KOPT-K1 (cell line): ENCODE data around the gene MMP24.
"Not testable (repeated sequence)": the region's sequence is repeated elsewhere in the genome, so short reads cannot be mapped to it uniquely, and the experiment has no call there.

ENCODE experiments used
- H3K27ac ChIP-seq: fragments of 200-600 bp; sonication (generic); 2 replicates; pipeline ENCODE4 v1.5.1; 2016; ENCODE audit warnings: antibody characterized with exemption, mild to moderate bottlenecking, low read depth, low read length; ENCODE audit not compliant: poor library complexity, severe bottlenecking
- H3K36me3 ChIP-seq: fragments of 200-600 bp; sonication (generic); 2 replicates; pipeline ENCODE4 v1.5.1; 2017; ENCODE audit warnings: antibody characterized with exemption, mild to moderate bottlenecking, low read length, moderate library complexity; ENCODE audit not compliant: insufficient read depth
- H3K9me3 ChIP-seq: fragments of 200-600 bp; sonication (generic); 2 replicates; pipeline ENCODE4 v1.5.1; 2017; ENCODE audit warnings: antibody characterized with exemption, low read length, mild to moderate bottlenecking; ENCODE audit not compliant: insufficient read depth, poor library complexity, severe bottlenecking

MMP24 gene

GRCh38 chr20:35238735-35239134 lies 12.2 kb downstream of the MMP24 start:
- Histone ChIP-seq H3K27ac (no peak overlapping the region), H3K36me3 (no peaks in the 10 kb centered on the region), H3K9me3 (no peaks in the 10 kb centered on the region)

GRCh38 chr20:35240083-35240810 lies 13.8 kb downstream of the MMP24 start:
- Histone ChIP-seq H3K27ac (no peak overlapping the region), H3K36me3 (no peaks in the 10 kb centered on the region), H3K9me3 (no peaks in the 10 kb centered on the region)

- H3K27ac ChIP-seq: no peak overlapping the region
- no peaks in the 10 kb centered on the region for H3K9me3 ChIP-seq
Observed at GRCh38 chr20:35240811-35241293, 14.4 kb downstream of the MMP24 start.

GRCh38 chr20:35243317-35243716 lies 16.8 kb downstream of the MMP24 start:
- no peak overlapping the region for H3K27ac ChIP-seq
- H3K36me3 ChIP-seq: no peaks in the 10 kb centered on the region
- no peaks in the 10 kb centered on the region for H3K9me3 ChIP-seq

More at GRCh38 chr20:35240811-35241293, 14.4 kb downstream of the MMP24 start:
- no peaks in the 10 kb centered on the region for H3K36me3 ChIP-seq

- Histone ChIP-seq H3K36me3 (no peaks in the 10 kb centered on the region), H3K27ac (no peak overlapping the region), H3K9me3 (no peaks in the 10 kb centered on the region)
Observed at GRCh38 chr20:35243986-35244385, 17.5 kb downstream of the MMP24 start.

GRCh38 chr20:35246723-35247122 lies 20.2 kb downstream of the MMP24 start:
- Histone ChIP-seq H3K36me3 (no peaks in the 10 kb centered on the region), H3K9me3 (no peaks in the 10 kb centered on the region), H3K27ac (no peak overlapping the region)

- Histone ChIP-seq H3K9me3 (no peaks in the 10 kb centered on the region), H3K36me3 (no peaks in the 10 kb centered on the region), H3K27ac (no peak overlapping the region)
Observed at GRCh38 chr20:35248641-35249475, 22.4 kb downstream of the MMP24 start.

- no peaks in the 10 kb centered on the region for H3K9me3 ChIP-seq
- no peak overlapping the region for H3K27ac ChIP-seq
- H3K36me3 ChIP-seq: no peaks in the 10 kb centered on the region
Observed at GRCh38 chr20:35251613-35251940, 25.1 kb downstream of the MMP24 start.

- Histone ChIP-seq H3K9me3 (no peaks in the 10 kb centered on the region), H3K27ac (no peak overlapping the region), H3K36me3 (no peaks in the 10 kb centered on the region)
Observed at GRCh38 chr20:35252037-35252461, 25.6 kb downstream of the MMP24 start.

- H3K36me3 ChIP-seq, H3K9me3 ChIP-seq, H3K27ac ChIP-seq: not testable (repeated sequence)
Observed at GRCh38 chr20:35252598-35252997, 26.1 kb downstream of the MMP24 start.

- Histone ChIP-seq H3K27ac (no peak overlapping the region), H3K9me3 (no peaks in the 10 kb centered on the region), H3K36me3 (no peaks in the 10 kb centered on the region)
Observed at GRCh38 chr20:35253010-35253409, 26.5 kb downstream of the MMP24 start.

- H3K27ac ChIP-seq: no peak overlapping the region
- no peaks in the 10 kb centered on the region for H3K36me3 ChIP-seq
- H3K9me3 ChIP-seq: no peaks in the 10 kb centered on the region
Observed at GRCh38 chr20:35254448-35254999, 28.0 kb downstream of the MMP24 start.

GRCh38 chr20:35257175-35257909 lies 30.9 kb downstream of the MMP24 start:
- Histone ChIP-seq H3K36me3 (no peaks in the 10 kb centered on the region), H3K27ac (no peak overlapping the region), H3K9me3 (no peaks in the 10 kb centered on the region)

- H3K9me3 ChIP-seq: no peaks in the 10 kb centered on the region
- H3K27ac ChIP-seq: no peak overlapping the region
- no peaks in the 10 kb centered on the region for H3K36me3 ChIP-seq
Observed at GRCh38 chr20:35260426-35260825, 33.9 kb downstream of the MMP24 start.

- H3K9me3 ChIP-seq, H3K36me3 ChIP-seq, H3K27ac ChIP-seq: not testable (repeated sequence)
Observed at GRCh38 chr20:35262321-35262720, 35.8 kb downstream of the MMP24 start.
